Rectal smooth muscle tissue (tissue), 1 donor: ENCODE measurements around the gene RBP4.

Experiments used
- H3K27ac ChIP-seq: one replicate; pipeline ENCODE4 v1.7.0; 2013; ENCODE audit warnings: low read depth, low read length, inconsistent platforms
- H3K27me3 ChIP-seq: one replicate; pipeline ENCODE4 v1.7.0; 2013; ENCODE audit warnings: low read length; ENCODE audit not compliant: control insufficient read depth, insufficient read depth
- H3K36me3 ChIP-seq: one replicate; pipeline ENCODE4 v1.7.0; 2013; ENCODE audit warnings: low read length; ENCODE audit not compliant: control insufficient read depth, insufficient read depth
- H3K4me1 ChIP-seq: one replicate; pipeline ENCODE4 v1.7.0; 2013; ENCODE audit warnings: low read length; ENCODE audit not compliant: control insufficient read depth, insufficient read depth
- H3K4me3 ChIP-seq: one replicate; pipeline ENCODE4 v1.7.0; 2013; ENCODE audit warnings: low read length
- H3K9ac ChIP-seq: one replicate; pipeline ENCODE4 v1.7.0; 2013; ENCODE audit warnings: low read length

Gene RBP4

GRCh38 chr10:93593254-93593653, 7.8 kb downstream of the RBP4 start:
- no peak overlapping the region for H3K27ac ChIP-seq
- no peak overlapping the region for H3K9ac ChIP-seq
- no peaks in the 10 kb centered on the region for H3K36me3 ChIP-seq

DNA sequence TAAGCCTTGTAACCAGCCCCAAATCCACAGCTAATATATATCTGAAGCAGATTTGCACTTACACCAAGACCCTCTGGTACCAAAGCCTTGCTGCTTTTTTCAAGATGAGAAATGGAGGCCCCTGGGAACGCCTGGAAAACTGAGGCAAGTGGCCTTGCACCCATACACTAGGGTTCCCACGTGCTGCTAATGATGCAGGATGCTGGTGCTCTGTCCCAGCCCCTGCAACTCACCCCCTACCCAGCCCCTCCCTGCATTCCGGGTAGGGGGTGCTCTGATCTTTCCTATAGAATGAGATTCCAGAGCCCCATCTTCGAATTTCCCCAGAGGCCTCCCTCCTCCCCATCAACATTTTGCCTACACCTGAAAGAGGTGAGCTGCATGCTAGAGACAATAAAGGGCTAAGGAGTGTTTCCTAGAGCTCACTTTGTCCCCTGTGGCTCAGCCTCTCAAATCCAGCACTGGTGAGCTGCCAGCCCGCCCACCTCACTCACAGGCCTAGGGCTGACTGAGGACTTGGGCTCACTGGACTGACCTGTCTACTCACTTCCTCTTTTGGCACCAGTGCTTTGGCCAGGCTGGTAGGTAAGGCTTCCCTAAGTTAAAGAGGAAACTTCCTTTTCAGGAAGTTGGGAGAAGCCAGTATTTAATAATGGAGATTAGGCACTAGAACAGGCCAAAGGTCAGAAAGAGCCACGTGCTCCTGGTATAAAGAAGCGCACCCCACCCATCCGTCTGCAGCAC, 9.8 kb downstream of the RBP4 start:
- Histone ChIP-seq H3K36me3 (no peaks in the 10 kb centered on the region), H3K4me1 (no peaks in the 10 kb centered on the region), H3K27ac (no peak overlapping the region), H3K4me3 (no peak overlapping the region), H3K9ac (no peak overlapping the region), H3K27me3 (no peaks in the 10 kb centered on the region)

More at GRCh38 chr10:93593254-93593653, 7.8 kb downstream of the RBP4 start:
- H3K4me1 ChIP-seq = no peaks in the 10 kb centered on the region
- no peaks in the 10 kb centered on the region for H3K27me3 ChIP-seq
- H3K4me3 ChIP-seq = no peak overlapping the region

DNA sequence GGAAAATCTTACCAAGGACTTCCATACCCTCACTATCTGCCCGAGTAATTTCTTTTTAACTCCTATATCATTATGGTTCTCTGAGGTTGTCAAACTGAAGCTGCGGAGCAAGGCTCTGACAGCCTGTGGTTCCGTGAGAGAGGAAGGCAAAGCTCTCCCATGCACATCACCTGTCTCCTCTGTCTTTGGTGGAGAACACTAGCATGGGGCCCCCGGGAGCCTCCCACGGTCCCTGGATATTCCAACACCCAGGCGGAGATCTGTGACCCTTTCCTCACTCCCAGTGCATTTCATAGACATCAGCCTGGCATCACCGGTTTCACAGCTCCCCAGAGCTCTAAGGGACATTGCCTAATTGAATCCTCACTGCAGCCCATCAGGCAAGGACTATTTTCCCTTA, 10.4 kb downstream of the RBP4 start:
- no peak overlapping the region for H3K4me3 ChIP-seq
- H3K9ac ChIP-seq = no peak overlapping the region
- H3K27me3 ChIP-seq = no peaks in the 10 kb centered on the region
- H3K4me1 ChIP-seq = no peaks in the 10 kb centered on the region
- no peak overlapping the region for H3K27ac ChIP-seq
- H3K36me3 ChIP-seq = no peaks in the 10 kb centered on the region

- no peak overlapping the region for H3K4me3 ChIP-seq
- no peak overlapping the region for H3K9ac ChIP-seq
- no peaks in the 10 kb centered on the region for H3K4me1 ChIP-seq
- H3K27ac ChIP-seq = no peak overlapping the region
- H3K27me3 ChIP-seq = no peaks in the 10 kb centered on the region
- H3K36me3 ChIP-seq = no peaks in the 10 kb centered on the region
Observed at GRCh38 chr10:93589648-93590562, 11.1 kb downstream of the RBP4 start.

DNA sequence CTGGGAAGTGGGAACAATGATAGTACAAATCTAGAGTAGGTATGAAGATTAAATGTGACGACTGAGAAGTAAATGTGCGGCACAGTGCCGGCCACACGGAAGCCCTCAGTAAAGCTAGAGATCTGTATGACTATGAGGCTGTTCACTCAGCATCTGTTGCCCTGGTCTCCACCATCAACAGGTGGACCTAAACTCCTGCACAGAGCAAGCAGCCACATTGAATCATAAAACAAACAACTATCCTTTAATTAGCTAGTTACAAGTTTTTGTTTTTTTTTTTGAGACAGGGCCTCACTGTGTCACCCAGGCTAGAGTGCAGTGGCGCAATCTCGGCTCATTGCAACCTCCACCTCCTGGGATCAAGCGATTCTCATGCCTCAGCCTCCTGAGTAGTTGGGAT, 16.6 kb downstream of the RBP4 start:
- Histone ChIP-seq H3K27me3 (no peaks in the 10 kb centered on the region), H3K36me3 (no peaks in the 10 kb centered on the region), H3K4me3 (no peak overlapping the region), H3K9ac (no peak overlapping the region), H3K4me1 (no peaks in the 10 kb centered on the region), H3K27ac (no peak overlapping the region)

- H3K4me1 ChIP-seq = no peaks in the 10 kb centered on the region
- no peak overlapping the region for H3K9ac ChIP-seq
- no peak overlapping the region for H3K27ac ChIP-seq
- H3K4me3 ChIP-seq = no peak overlapping the region
- no peaks in the 10 kb centered on the region for H3K27me3 ChIP-seq
- no peaks in the 10 kb centered on the region for H3K36me3 ChIP-seq
Observed at GRCh38 chr10:93580828-93581227, 20.2 kb downstream of the RBP4 start.

DNA sequence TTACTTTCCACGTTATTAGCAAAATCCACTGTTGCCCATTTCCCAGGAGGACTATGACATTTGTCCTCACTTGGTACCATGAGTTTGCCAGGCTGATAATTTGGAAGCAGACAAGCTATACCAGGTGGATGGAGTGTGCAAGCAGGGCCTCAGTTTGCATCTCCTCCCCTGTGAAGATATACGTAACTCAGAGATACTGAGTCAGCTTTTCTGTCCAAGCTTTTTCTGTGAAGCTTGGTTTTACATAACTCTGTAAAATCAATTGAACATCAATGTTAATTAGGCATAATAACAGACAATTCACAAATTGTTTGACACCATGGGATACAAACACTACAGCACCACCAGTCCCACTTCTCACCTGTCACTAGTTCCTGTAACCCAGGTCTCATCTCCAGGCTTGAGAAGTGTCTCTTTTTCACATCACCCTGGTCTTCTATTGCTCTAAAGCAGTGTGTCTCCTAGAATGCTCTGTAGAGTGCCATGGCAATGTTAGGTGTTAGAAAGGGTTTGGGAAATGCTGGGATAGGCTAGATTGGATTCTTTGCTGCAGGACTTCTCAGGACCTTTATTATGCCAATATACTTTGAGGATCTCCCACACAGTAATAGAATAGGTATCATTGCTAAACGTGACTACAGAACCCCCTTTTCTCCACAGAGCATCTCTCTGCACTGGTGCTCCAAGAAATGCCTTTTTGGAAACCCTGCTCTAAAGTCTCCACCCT, 20.9 kb downstream of the RBP4 start:
- Histone ChIP-seq H3K9ac (no peak overlapping the region), H3K4me3 (no peak overlapping the region), H3K4me1 (no peaks in the 10 kb centered on the region), H3K36me3 (no peaks in the 10 kb centered on the region), H3K27me3 (no peaks in the 10 kb centered on the region), H3K27ac (no peak overlapping the region)

GRCh38 chr10:93579089-93579488, 21.9 kb downstream of the RBP4 start:
- Histone ChIP-seq H3K4me1 (no peaks in the 10 kb centered on the region), H3K4me3 (no peak overlapping the region), H3K27ac (no peak overlapping the region), H3K36me3 (no peaks in the 10 kb centered on the region), H3K27me3 (no peaks in the 10 kb centered on the region), H3K9ac (no peak overlapping the region)

DNA sequence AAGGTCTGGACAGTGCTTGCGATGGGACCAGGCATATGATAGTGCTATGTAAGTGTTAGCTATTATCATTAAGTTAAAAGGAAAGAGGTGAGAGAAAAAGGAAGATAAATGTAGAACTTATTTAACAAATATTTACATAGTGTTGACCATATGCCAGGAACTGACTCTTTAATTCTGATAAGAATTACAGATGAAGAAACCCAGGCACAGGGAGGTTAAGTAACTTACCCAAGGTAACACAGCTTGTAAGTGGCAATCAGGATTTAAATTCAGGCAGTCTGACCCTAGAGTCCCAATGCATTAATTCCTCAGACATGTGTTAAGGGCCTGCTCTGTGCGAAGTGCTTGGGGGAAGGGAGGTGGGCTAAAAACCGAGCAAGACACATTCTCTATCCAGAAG, 23.5 kb downstream of the RBP4 start:
- Histone ChIP-seq H3K36me3 (no peaks in the 10 kb centered on the region), H3K9ac (no peak overlapping the region), H3K27me3 (no peaks in the 10 kb centered on the region), H3K27ac (no peak overlapping the region), H3K4me1 (no peaks in the 10 kb centered on the region), H3K4me3 (no peak overlapping the region)

- Histone ChIP-seq H3K36me3 (no peaks in the 10 kb centered on the region), H3K4me1 (no peaks in the 10 kb centered on the region), H3K4me3 (no peak overlapping the region), H3K9ac (no peak overlapping the region), H3K27me3 (no peaks in the 10 kb centered on the region), H3K27ac (no peak overlapping the region)
Observed at GRCh38 chr10:93576888-93577287, 24.1 kb downstream of the RBP4 start.

GRCh38 chr10:93573924-93574323, 27.1 kb downstream of the RBP4 start:
- no peak overlapping the region for H3K27ac ChIP-seq
- H3K36me3 ChIP-seq = no peaks in the 10 kb centered on the region

More at GRCh38 chr10:93573924-93574323, 27.1 kb downstream of the RBP4 start:
- Histone ChIP-seq H3K27me3 (no peaks in the 10 kb centered on the region), H3K4me3 (no peak overlapping the region), H3K9ac (no peak overlapping the region), H3K4me1 (no peaks in the 10 kb centered on the region)
